NT2/D1 (cell line): ENCODE measurements around the gene PPP2R1B.
"Not testable (repeated sequence)": the region's sequence is repeated elsewhere in the genome, so short reads cannot be mapped to it uniquely, and the experiment has no call there.

Experiments used
- DNase-seq: peaks from one replicate; pipeline ENCODE4 v3.0.0-alpha.2; 2011; ENCODE audit warnings: low read depth, low spot score
- H3K27me3 ChIP-seq: 2 replicates; pipeline ENCODE4 v1.6.0; 2011; ENCODE audit warnings: mild to moderate bottlenecking; ENCODE audit not compliant: insufficient read length, insufficient read depth
- H3K36me3 ChIP-seq: 2 replicates; pipeline ENCODE4 v1.6.1; 2011; ENCODE audit warnings: mild to moderate bottlenecking, low read length, mixed read lengths; ENCODE audit not compliant: insufficient read depth, insufficient read length
- H3K4me1 ChIP-seq: 2 replicates; pipeline ENCODE4 v1.5.1; 2011; ENCODE audit not compliant: insufficient read depth, insufficient read length
- H3K4me3 ChIP-seq: 2 replicates; pipeline ENCODE4 v1.5.1; 2011; ENCODE audit warnings: low read depth; ENCODE audit not compliant: insufficient read length
- H3K9ac ChIP-seq: 2 replicates; pipeline ENCODE4 v1.6.0; 2011; ENCODE audit warnings: low read depth; ENCODE audit not compliant: insufficient read length
- H3K9me3 ChIP-seq: 2 replicates; pipeline ENCODE4 v1.5.1; 2011; ENCODE audit warnings: mild to moderate bottlenecking, low read length; ENCODE audit not compliant: insufficient read depth
- SUZ12 ChIP-seq: IDR thresholded peaks from 2 replicates; pipeline ENCODE4 v1.6.1; 2011; ENCODE audit not compliant: insufficient read length, insufficient read depth; ENCODE audit errors: extremely low read depth
- YY1 ChIP-seq: IDR thresholded peaks from 2 replicates; pipeline ENCODE4 v1.6.1; 2011; ENCODE audit not compliant: insufficient read length, insufficient read depth
- ZNF274 ChIP-seq: IDR thresholded peaks from 2 replicates; pipeline ENCODE4 v1.6.1; 2011; ENCODE audit warnings: mild to moderate bottlenecking, low read depth, low read length

Gene PPP2R1B

DNA sequence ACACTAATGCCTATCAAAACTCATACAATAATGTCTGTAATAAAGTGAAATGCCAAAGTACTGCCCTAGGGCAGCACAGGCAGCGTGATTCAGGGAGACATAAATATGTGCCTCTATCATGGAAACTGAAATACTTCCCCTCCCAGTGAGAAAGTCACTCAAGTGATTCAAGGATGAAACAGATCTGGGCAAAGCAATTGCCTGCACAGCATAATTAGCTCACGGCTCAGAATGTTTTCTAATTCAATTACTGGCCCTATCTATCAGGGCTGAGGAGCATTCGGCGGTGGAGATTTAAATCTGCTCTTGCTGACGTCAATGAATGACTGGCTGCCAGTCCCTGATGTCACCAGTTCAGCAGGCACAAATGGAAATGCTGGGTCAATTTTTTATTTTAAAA, 27.7 kb upstream of the PPP2R1B start:
- no peak for DNase-seq
- Histone ChIP-seq H3K4me1 (no peaks in the 10 kb centered on the region), H3K36me3 (no peaks in the 10 kb centered on the region), H3K27me3 (no peaks in the 10 kb centered on the region), H3K4me3 (no peak overlapping the region), H3K9me3 (no peaks in the 10 kb centered on the region), H3K9ac (no peak overlapping the region)
- TF ChIP-seq SUZ12 (no peak), ZNF274 (no peak), YY1 (no peak)

DNA sequence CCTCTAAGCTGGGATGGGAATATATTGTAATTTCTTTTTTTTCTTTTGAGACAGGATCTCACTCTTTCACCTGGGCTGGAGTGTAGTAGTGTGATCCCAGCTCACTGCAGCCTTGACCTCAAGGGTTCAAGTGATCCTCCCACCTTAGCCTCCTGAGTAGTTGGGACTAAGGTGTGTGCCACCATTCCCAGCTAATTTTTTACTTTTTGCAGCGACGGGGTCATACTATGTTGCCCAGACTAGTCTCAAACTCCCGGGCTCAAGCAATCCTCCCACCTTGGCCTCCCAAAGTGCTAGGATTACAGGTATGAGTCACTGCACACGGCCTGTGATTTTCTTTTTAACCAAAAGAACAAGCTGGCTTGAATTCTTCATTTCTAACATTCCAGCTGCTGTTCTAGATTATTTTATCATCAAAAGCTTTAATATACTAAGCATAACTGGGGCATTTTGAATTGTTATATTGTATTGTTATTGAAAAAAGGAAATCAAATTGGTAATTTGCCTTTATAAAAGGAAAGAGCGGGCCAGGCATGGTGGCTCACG, 26.8 kb upstream of the PPP2R1B start:
- no peak for DNase-seq
- H3K36me3 ChIP-seq, result no peaks in the 10 kb centered on the region
- no peaks in the 10 kb centered on the region for H3K27me3 ChIP-seq
- TF ChIP-seq YY1 (no peak), ZNF274 (no peak), SUZ12 (no peak)
- H3K9me3 ChIP-seq, result no peaks in the 10 kb centered on the region
- no peak overlapping the region for H3K4me3 ChIP-seq
- H3K9ac ChIP-seq, result no peak overlapping the region
- no peaks in the 10 kb centered on the region for H3K4me1 ChIP-seq

DNA sequence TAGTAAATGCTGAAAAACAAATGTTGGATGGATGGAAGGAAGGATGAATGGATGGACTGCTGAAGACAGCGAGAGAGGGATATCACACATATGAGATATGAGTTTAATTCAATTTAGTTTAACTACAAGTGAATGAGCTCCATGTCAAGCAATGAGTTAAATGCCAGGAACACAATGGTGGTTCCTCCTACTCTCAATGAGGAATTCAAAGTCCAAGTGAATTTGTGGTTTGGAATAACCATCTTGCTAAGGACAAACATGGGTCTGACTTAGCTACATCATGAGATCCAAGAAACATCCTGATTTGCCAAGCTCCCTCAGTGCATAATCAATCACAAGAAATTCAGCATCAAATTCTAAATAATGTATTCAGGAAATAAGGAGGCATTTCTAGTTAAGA, 26.1 kb upstream of the PPP2R1B start:
- Histone ChIP-seq H3K9ac (no peak overlapping the region), H3K4me1 (no peaks in the 10 kb centered on the region), H3K27me3 (no peaks in the 10 kb centered on the region), H3K9me3 (no peaks in the 10 kb centered on the region), H3K4me3 (no peak overlapping the region), H3K36me3 (no peaks in the 10 kb centered on the region)
- DNase-seq, result no peak
- TF ChIP-seq YY1, result no peak
- TF ChIP-seq ZNF274, result no peak
- no peak for TF ChIP-seq SUZ12

DNA sequence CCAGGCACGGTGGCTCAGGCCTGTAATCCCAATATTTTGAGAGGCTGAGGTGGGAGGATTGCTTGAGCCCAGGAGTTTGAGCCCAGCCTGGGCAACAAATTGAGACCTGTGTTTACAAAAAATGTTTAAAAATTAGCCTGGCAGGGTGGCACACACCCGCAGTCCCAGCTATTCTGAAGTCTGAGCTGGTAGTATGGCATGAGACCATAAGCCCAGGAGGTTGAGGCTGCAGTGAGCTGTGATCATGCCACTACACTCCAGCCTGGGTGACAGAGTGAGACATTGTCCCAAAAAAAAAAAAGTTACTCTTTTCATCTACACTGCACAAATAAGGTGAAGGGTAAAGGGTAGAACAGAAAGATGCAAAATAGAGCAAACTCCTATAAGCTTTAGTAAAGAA, 22.3 kb upstream of the PPP2R1B start:
- Histone ChIP-seq H3K4me1 (no peaks in the 10 kb centered on the region), H3K27me3 (no peaks in the 10 kb centered on the region), H3K4me3 (no peak overlapping the region), H3K9me3 (no peaks in the 10 kb centered on the region), H3K9ac (no peak overlapping the region), H3K36me3 (peaks cover 2% of the 10 kb centered on the region)
- no peak for TF ChIP-seq YY1
- no peak for TF ChIP-seq SUZ12
- no peak for TF ChIP-seq ZNF274
- no peak for DNase-seq

DNA sequence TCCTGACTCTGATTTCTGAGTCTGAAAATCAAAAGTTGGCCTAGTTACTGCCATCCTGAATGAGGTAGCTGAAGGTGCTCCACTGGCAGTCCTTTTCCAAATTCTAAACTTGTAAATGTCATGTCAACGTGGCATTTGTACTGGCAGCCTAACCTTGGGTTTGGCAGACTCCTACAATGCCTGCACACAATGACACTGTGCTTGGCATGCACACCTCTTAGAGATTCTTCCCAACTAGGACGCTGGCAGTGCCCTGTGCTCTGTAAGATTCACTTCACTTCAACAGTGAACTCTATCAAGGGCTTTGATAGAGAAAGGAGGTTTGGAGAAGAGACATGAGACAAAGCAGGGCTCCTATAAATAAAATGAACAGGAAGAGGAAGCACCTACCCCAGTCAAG, 21.9 kb upstream of the PPP2R1B start:
- H3K36me3 ChIP-seq, result peaks cover 2% of the 10 kb centered on the region
- no peak overlapping the region for H3K4me3 ChIP-seq
- no peaks in the 10 kb centered on the region for H3K27me3 ChIP-seq
- TF ChIP-seq ZNF274, result no peak
- no peak for TF ChIP-seq SUZ12
- TF ChIP-seq YY1, result no peak
- no peaks in the 10 kb centered on the region for H3K4me1 ChIP-seq
- DNase-seq, result no peak
- H3K9ac ChIP-seq, result no peak overlapping the region
- no peaks in the 10 kb centered on the region for H3K9me3 ChIP-seq

DNA sequence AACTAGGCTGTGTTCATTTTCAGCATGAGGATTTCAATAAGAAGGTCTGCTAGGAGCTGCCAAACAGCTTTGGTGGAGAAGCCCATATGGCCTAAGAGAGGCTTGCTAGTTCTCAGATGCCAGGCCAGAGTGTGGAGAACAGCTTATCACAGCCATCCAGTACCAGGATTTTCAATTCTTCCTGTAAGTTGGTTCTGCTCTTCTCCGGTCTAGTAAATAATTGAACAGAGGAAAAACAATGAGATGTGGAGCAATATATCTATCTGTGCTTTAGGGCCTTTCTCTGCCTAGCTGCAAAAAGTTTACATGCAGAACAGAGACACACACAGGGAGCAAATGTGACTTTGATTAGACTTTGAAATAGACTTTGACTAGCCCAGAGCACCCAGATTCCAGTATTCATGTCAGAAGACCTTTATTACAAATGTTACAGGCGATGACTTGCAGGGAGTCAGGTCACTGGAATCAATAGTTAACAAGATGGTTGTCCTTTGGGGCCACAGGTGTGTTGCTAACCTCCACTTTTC, 19.8 kb upstream of the PPP2R1B start:
- TF ChIP-seq SUZ12 (no peak), YY1 (no peak), ZNF274 (no peak)
- Histone ChIP-seq H3K9ac (no peak overlapping the region), H3K4me1 (no peaks in the 10 kb centered on the region), H3K36me3 (peaks cover 2% of the 10 kb centered on the region), H3K4me3 (no peak overlapping the region), H3K27me3 (no peaks in the 10 kb centered on the region), H3K9me3 (no peaks in the 10 kb centered on the region)
- DNase-seq, result no peak

DNA sequence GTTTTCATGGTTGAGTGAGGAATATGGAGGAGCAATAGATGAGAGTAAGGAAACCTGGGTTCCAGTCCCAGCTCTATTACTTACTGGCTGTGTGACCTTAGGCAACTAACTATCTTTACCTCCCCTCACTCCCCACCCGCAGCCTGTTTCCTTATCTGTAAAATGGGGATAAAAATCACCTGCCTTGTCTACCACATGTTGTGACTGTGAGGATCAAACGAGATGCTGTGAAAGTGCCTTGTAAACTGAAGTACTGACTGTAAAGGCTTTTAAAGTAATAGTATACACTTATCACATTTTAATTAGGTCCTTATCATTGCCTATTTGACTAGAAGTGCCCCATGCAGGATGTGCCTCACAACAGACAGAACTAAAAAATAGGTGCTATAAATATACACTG, 18.9 kb upstream of the PPP2R1B start:
- Histone ChIP-seq H3K4me1 (no peaks in the 10 kb centered on the region), H3K4me3 (no peak overlapping the region), H3K27me3 (no peaks in the 10 kb centered on the region), H3K36me3 (peaks cover 2% of the 10 kb centered on the region), H3K9me3 (no peaks in the 10 kb centered on the region), H3K9ac (no peak overlapping the region)
- no peak for DNase-seq
- TF ChIP-seq ZNF274, result no peak
- TF ChIP-seq SUZ12, result no peak
- TF ChIP-seq YY1, result no peak

DNA sequence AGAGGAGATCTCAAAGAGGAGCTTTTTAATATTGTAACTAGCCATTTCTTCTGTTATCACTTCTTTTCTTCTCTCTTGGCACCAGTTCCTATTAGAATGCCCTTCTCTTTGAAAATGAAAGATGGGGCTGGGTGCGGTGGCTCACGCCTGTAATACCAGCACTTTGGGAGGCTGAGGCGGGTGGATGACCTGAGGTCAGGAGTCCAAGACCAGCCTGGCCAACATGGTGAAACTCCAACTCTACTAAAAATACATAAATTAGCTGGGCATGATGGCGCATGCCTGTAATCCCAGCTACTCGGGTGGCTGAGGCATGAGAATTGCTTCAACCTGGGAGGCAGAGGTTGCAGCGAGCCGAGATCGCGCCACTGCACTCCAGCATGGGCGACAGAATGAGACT, 18.1 kb upstream of the PPP2R1B start:
- not testable (repeated sequence) for H3K9me3 ChIP-seq, DNase-seq

More for the DNA sequence above, 18.1 kb upstream of the PPP2R1B start:
- H3K9ac ChIP-seq, H3K4me3 ChIP-seq, H3K36me3 ChIP-seq, H3K27me3 ChIP-seq, H3K4me1 ChIP-seq: not testable (repeated sequence)
